Endothelial cell of hepatic sinusoid (primary cell): ENCODE results near the gene CYB5B.

Source experiments
- in situ Hi-C: cut with HindIII; loops from 2 replicates; pipeline ENCODE4 v1.10.0; 2017; ENCODE audit warnings: low sequenced_read_pairs

CYB5B gene

GRCh38 chr16:69424053-69424934 lies at the start of gene CYB5B:
Gene CYB5B, plus strand, starts transcription at chr16:69424619. Its CDS starts 65 bp downstream, at chr16:69424684.
- in situ Hi-C loops = no loop called here

GRCh38 chr16:69376393-69377059 lies 47.9 kb upstream of the CYB5B start:
- in situ Hi-C loops = no loop called here

GRCh38 chr16:69378036-69378435 lies 46.4 kb upstream of the CYB5B start:
- in situ Hi-C loops = no loop called here

- in situ Hi-C loops = no loop called here
Observed at GRCh38 chr16:69378760-69379159, 45.7 kb upstream of the CYB5B start.

GRCh38 chr16:69381231-69381630 lies 43.2 kb upstream of the CYB5B start:
- in situ Hi-C loops = loop anchor here (5.0 kb wide), 1 partner anchor 44 kb away; the partner anchor contains the start of genes COG8 and NIP7

- in situ Hi-C loops = loop anchor here (5.0 kb wide), 1 partner anchor 45 kb away; the partner anchor contains the start of genes COG8 and NIP7
Observed at GRCh38 chr16:69382421-69382820, 42.0 kb upstream of the CYB5B start.

GRCh38 chr16:69384974-69385373 lies 39.4 kb upstream of the CYB5B start:
- in situ Hi-C loops = loop anchor here (5.0 kb wide), 1 partner anchor 48 kb away; the partner anchor contains the start of genes COG8 and NIP7

- in situ Hi-C loops = no loop called here
Observed at GRCh38 chr16:69386596-69386995, 37.8 kb upstream of the CYB5B start.

GRCh38 chr16:69393898-69394849 lies 30.2 kb upstream of the CYB5B start:
- in situ Hi-C loops = no loop called here

GRCh38 chr16:69395859-69396186 lies 28.6 kb upstream of the CYB5B start:
- in situ Hi-C loops = no loop called here

- in situ Hi-C loops = no loop called here
Observed at GRCh38 chr16:69396187-69397061, 28.0 kb upstream of the CYB5B start.

- in situ Hi-C loops = no loop called here
Observed at GRCh38 chr16:69397821-69398521, 26.4 kb upstream of the CYB5B start.

- in situ Hi-C loops = no loop called here
Observed at GRCh38 chr16:69399361-69399760, 25.1 kb upstream of the CYB5B start.

- in situ Hi-C loops = no loop called here
Observed at GRCh38 chr16:69402439-69402838, 22.0 kb upstream of the CYB5B start.

GRCh38 chr16:69404275-69404805 lies 20.1 kb upstream of the CYB5B start:
- in situ Hi-C loops = no loop called here

GRCh38 chr16:69405326-69405725 lies 19.1 kb upstream of the CYB5B start:
- in situ Hi-C loops = no loop called here

- in situ Hi-C loops = no loop called here
Observed at GRCh38 chr16:69405757-69406156, 18.7 kb upstream of the CYB5B start.

GRCh38 chr16:69406780-69407331 lies 17.6 kb upstream of the CYB5B start:
- in situ Hi-C loops = no loop called here
